Left cardiac atrium (tissue), 4 donors: Measurements from ENCODE around the gene SPG21. TPM values are rescaled to one million over a fixed set of nuclear protein-coding genes. Genes with fewer than 3 reads are reported as not detected.
A peak's percentile ranks its signal among the peaks of the same experiment; 100 is the strongest.

Source experiments
- ATAC-seq, 2 donors: fragments of 200-7000 bp; cut with Tn5 transposase; one replicate each; pipeline ENCODE4 v1.9.1; 2020; ENCODE audit warnings: mild to moderate bottlenecking in 2 of 2, moderate library complexity in 2 of 2
- DNase-seq: peaks from one replicate; pipeline ENCODE4 v3.0.0-alpha.2; 2020
- intact Hi-C, 2 donors: fragments of 100-400 bp; cut with DNase I; formaldehyde crosslinking; loops; one replicate each; pipeline versions ENCODE4 v1.14.1 to v1.15.1; 2022 to 2023
- total RNA-seq, 2 donors: library from RNA; stranded (reverse); fragmentation: NEBNext Ultra II Directional; extraction: Animal tissue kit (Norgen Biotek cat#: 25700); gene quantifications; one replicate each; pipeline ENCODE4 v1.2.1, GENCODE V29; 2021
- donor health status: DM: no; HTN: yes; CAD: no.
- donor health status: DM: no; HTN: yes; CAD: no; lungs with severe emphysema.
- donor health status: DM: yes; HTN: yes; CAD: no.
- donor health status: Dilated cardiomyopathy.

The SPG21 gene
- total RNA-seq, 2 donors from 2014 or later = 54.0 to 58.6 TPM

- ATAC-seq (no peak), DNase-seq (no peak)
- intact Hi-C loops = no loop called here
Measured at GRCh38 chr15:64997745-64998375, 8.1 kb upstream of the SPG21 start.

- DNase-seq = no peak
- intact Hi-C loops = no loop called here
- no peak for ATAC-seq
Measured at GRCh38 chr15:64997066-64997465, 7.4 kb upstream of the SPG21 start.

- intact Hi-C loops = no loop called here
- no peak for DNase-seq
- ATAC-seq = no peak
Measured at GRCh38 chr15:64993290-64993689, 3.6 kb upstream of the SPG21 start.

GRCh38 chr15:64991536-64992135, 1.9 kb upstream of the SPG21 start:
- DNase-seq = no peak
- ATAC-seq = no peak
- intact Hi-C loops = no loop called here

GRCh38 chr15:64990168-64990470, 405 bp upstream of the SPG21 start:
- DNase-seq (no peak), ATAC-seq (peak; percentile 4 to 14)
- intact Hi-C loops = no loop called here

- intact Hi-C loops = loop anchor here in 1 of 2 donors (10.0 kb wide), 1 partner anchor 142 kb away; the partner anchor contains the start of gene PLEKHO2
- DNase-seq (no peak), ATAC-seq (no peak)
Measured at GRCh38 chr15:64987136-64987535, 2.6 kb downstream of the SPG21 start.

- ATAC-seq (no peak), DNase-seq (no peak)
- intact Hi-C loops = loop anchor here in 1 of 2 donors (10.0 kb wide), 1 partner anchor 141 kb away; the partner anchor contains the start of gene PLEKHO2
Measured at GRCh38 chr15:64985366-64986033, 4.2 kb downstream of the SPG21 start.

GRCh38 chr15:64982472-64982871, 7.2 kb downstream of the SPG21 start:
- ATAC-seq (no peak), DNase-seq (no peak)
- intact Hi-C loops = loop anchor here in 1 of 2 donors (10.0 kb wide), 1 partner anchor 138 kb away; the partner anchor contains the start of gene PLEKHO2

GRCh38 chr15:64981812-64982431, 7.8 kb downstream of the SPG21 start:
- DNase-seq = no peak
- intact Hi-C loops = loop anchor here in 1 of 2 donors (10.0 kb wide), 1 partner anchor 137 kb away; the partner anchor contains the start of gene PLEKHO2
- no peak for ATAC-seq

GRCh38 chr15:64979252-64979710, 10.4 kb downstream of the SPG21 start:
- intact Hi-C loops = no loop called here

GRCh38 chr15:64975390-64975789, 14.3 kb downstream of the SPG21 start:
- intact Hi-C loops = no loop called here
- DNase-seq (no peak), ATAC-seq (no peak)

More at GRCh38 chr15:64979252-64979710, 10.4 kb downstream of the SPG21 start:
- ATAC-seq (no peak), DNase-seq (no peak)

GRCh38 chr15:64970698-64971097, 19.0 kb downstream of the SPG21 start:
- intact Hi-C loops = no loop called here
- ATAC-seq (no peak), DNase-seq (no peak)

GRCh38 chr15:64969401-64969800, 20.3 kb downstream of the SPG21 start:
- intact Hi-C loops = no loop called here
- ATAC-seq = no peak
- no peak for DNase-seq

- no peak for DNase-seq
- no peak for ATAC-seq
- intact Hi-C loops = no loop called here
Measured at GRCh38 chr15:64961013-64961412, 28.7 kb downstream of the SPG21 start.

- ATAC-seq = no peak
- intact Hi-C loops = no loop called here
- DNase-seq = no peak
Measured at GRCh38 chr15:64960153-64960552, 29.6 kb downstream of the SPG21 start.

GRCh38 chr15:64959128-64959527, 30.6 kb downstream of the SPG21 start:
- ATAC-seq = no peak
- intact Hi-C loops = no loop called here
- no peak for DNase-seq

- DNase-seq (no peak), ATAC-seq (no peak)
- intact Hi-C loops = no loop called here
Measured at GRCh38 chr15:64954395-64954794, 35.3 kb downstream of the SPG21 start.

GRCh38 chr15:64951777-64952418, 37.8 kb downstream of the SPG21 start:
- no peak for ATAC-seq
- intact Hi-C loops = no loop called here
- DNase-seq = no peak

GRCh38 chr15:64950888-64951287, 38.8 kb downstream of the SPG21 start:
- DNase-seq (no peak), ATAC-seq (no peak)
- intact Hi-C loops = no loop called here
